Karpas-422 (cell line): ENCODE data around the gene NOS1. TPM values are rescaled to one million over a fixed set of nuclear protein-coding genes. Genes with fewer than 3 reads are reported as not detected.
A peak's percentile ranks its signal among the peaks of the same experiment; 100 is the strongest.
"Not testable (repeated sequence)": the region's sequence is repeated elsewhere in the genome, so short reads cannot be mapped to it uniquely, and the experiment has no call there.

Experiments
- DNase-seq: peaks from one replicate; pipeline ENCODE4 v3.0.0-alpha.2; 2015
- H2AFZ ChIP-seq: fragments of 200-600 bp; sonication (generic); 2 replicates; pipeline ENCODE4 v1.6.1; 2014; ENCODE audit warnings: antibody characterized with exemption, low read length, mixed read lengths
- H3K27ac ChIP-seq: fragments of 200-600 bp; sonication (generic); 2 replicates; pipeline ENCODE4 v1.5.1; 2014; ENCODE audit warnings: mild to moderate bottlenecking, low read length, moderate library complexity
- H3K27me3 ChIP-seq: fragments of 200-600 bp; sonication (generic); 2 replicates; pipeline ENCODE4 v1.6.1; 2014; ENCODE audit warnings: low read length, mixed read lengths
- H3K36me3 ChIP-seq: fragments of 200-600 bp; sonication (generic); 2 replicates; pipeline ENCODE4 v1.6.1; 2014; ENCODE audit warnings: low read length, mixed read lengths; ENCODE audit not compliant: insufficient read depth
- H3K4me1 ChIP-seq: fragments of 200-600 bp; sonication (generic); 2 replicates; pipeline ENCODE4 v1.6.1; 2014; ENCODE audit warnings: mild to moderate bottlenecking, low read length, mixed read lengths
- H3K4me2 ChIP-seq: fragments of 200-600 bp; sonication (generic); 2 replicates; pipeline ENCODE4 v1.6.1; 2014; ENCODE audit warnings: low read length, low read depth, mild to moderate bottlenecking; ENCODE audit not compliant: poor library complexity, severe bottlenecking
- H3K4me3 ChIP-seq: fragments of 200-600 bp; sonication (generic); 2 replicates; pipeline ENCODE4 v1.5.1; 2014; ENCODE audit warnings: mild to moderate bottlenecking, antibody characterized with exemption, low read length, mixed read lengths
- H3K79me2 ChIP-seq: fragments of 200-600 bp; sonication (generic); 2 replicates; pipeline ENCODE4 v1.6.1; 2014; ENCODE audit warnings: mild to moderate bottlenecking, low read length, mixed read lengths
- H3K9ac ChIP-seq: fragments of 200-600 bp; sonication (generic); 2 replicates; pipeline ENCODE4 v1.6.0; 2014; ENCODE audit warnings: low read length
- H3K9me2 ChIP-seq: fragments of 200-600 bp; sonication (generic), shearing (Covaris generic); replicated peaks from 2 replicates; pipeline ENCODE4 v1.6.0; 2014; ENCODE audit warnings: mild to moderate bottlenecking, low read length, moderate library complexity; ENCODE audit not compliant: insufficient read depth
- H3K9me3 ChIP-seq: fragments of 300-700, 200-600 bp; sonication (generic); 2 replicates; pipeline ENCODE4 v1.6.1; 2014; ENCODE audit warnings: low read length, mixed read lengths
- H4K20me1 ChIP-seq: fragments of 200-600 bp; sonication (generic); 2 replicates; pipeline ENCODE4 v1.6.1; 2014; ENCODE audit warnings: mild to moderate bottlenecking, antibody characterized with exemption, low read length, low read depth; ENCODE audit not compliant: insufficient read depth
- total RNA-seq: library from RNA; depleted of rRNA; stranded (reverse); fragments of >200 nt; shearing (Covaris generic); gene quantifications from 2 replicates; pipeline ENCODE4 v1.2.3, GENCODE V29; 2014; ENCODE audit warnings: low replicate concordance

The NOS1 gene
- total RNA-seq, 1 experiment from 2014 or later: not detected

- peaks cover 6% of the 10 kb centered on the region for H3K4me1 ChIP-seq
- DNase-seq: no peak
- H3K27ac ChIP-seq: no peak overlapping the region
Observed at GRCh38 chr12:117193903-117194302, 167.5 kb downstream of the NOS1 start.

DNA sequence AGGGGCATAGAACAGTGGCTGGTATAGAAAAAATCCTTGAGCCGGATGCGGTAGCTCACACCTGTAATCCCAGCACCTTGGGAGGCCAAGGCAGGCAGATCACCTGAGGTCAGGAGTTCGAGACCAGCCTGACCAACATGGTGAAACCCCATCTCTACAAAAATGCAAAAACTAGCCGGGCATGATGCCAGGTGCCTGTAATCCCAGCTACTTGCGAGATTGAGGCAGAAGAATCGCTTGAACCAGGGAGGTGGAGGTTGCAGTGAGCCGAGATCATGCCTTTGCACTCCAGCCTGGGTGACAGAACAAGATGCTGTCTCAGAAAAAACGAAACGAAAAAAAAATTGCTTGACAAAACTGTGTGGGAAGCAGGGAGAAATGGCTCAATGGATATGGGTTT lies 168.8 kb downstream of the NOS1 start:
- Histone ChIP-seq H3K79me2 (peaks cover 26% of the 10 kb centered on the region), H3K36me3 (peaks cover 12% of the 10 kb centered on the region), H3K4me1 (peaks cover 13% of the 10 kb centered on the region)
- not testable (repeated sequence) for H4K20me1 ChIP-seq, DNase-seq, H2AFZ ChIP-seq, H3K27me3 ChIP-seq, H3K9ac ChIP-seq, H3K27ac ChIP-seq, H3K4me2 ChIP-seq, H3K9me3 ChIP-seq, H3K9me2 ChIP-seq, H3K4me3 ChIP-seq

More at GRCh38 chr12:117193903-117194302, 167.5 kb downstream of the NOS1 start:
- Histone ChIP-seq H2AFZ (no peak overlapping the region), H3K27me3 (no peaks in the 10 kb centered on the region), H4K20me1 (peaks cover 5% of the 10 kb centered on the region; the same call in 1 of the 2 replicates), H3K9ac (no peak overlapping the region), H3K79me2 (peaks cover 12% of the 10 kb centered on the region), H3K9me2 (no peaks in the 10 kb centered on the region), H3K36me3 (no peaks in the 10 kb centered on the region), H3K4me2 (no peak overlapping the region), H3K4me3 (no peak overlapping the region), H3K9me3 (no peaks in the 10 kb centered on the region)

GRCh38 chr12:117192057-117192456 lies 169.4 kb downstream of the NOS1 start:
- peaks cover 15% of the 10 kb centered on the region for H3K36me3 ChIP-seq
- peaks cover 8% of the 10 kb centered on the region; the same call in 1 of the 2 replicates for H4K20me1 ChIP-seq
- no peak overlapping the region for H3K4me3 ChIP-seq
- H3K79me2 ChIP-seq: peaks cover 29% of the 10 kb centered on the region
- no peak overlapping the region for H2AFZ ChIP-seq
- H3K9me3 ChIP-seq: no peaks in the 10 kb centered on the region
- no peak overlapping the region for H3K27ac ChIP-seq
- H3K4me1 ChIP-seq: peaks cover 13% of the 10 kb centered on the region
- no peak overlapping the region for H3K4me2 ChIP-seq
- H3K27me3 ChIP-seq: no peaks in the 10 kb centered on the region
- H3K9ac ChIP-seq: no peak overlapping the region
- DNase-seq: no peak
- no peaks in the 10 kb centered on the region for H3K9me2 ChIP-seq

- Histone ChIP-seq H3K36me3 (peaks cover 28% of the 10 kb centered on the region), H3K4me2 (peak within 1 kb of the TSS; percentile 77), H3K9me3 (no peaks in the 10 kb centered on the region), H3K27ac (peak within 1 kb of the TSS; percentile 50; the same call in 1 of the 2 replicates), H3K79me2 (peaks cover 41% of the 10 kb centered on the region), H4K20me1 (peaks cover 8% of the 10 kb centered on the region; the same call in 1 of the 2 replicates), H2AFZ (no peak within 1 kb of the TSS), H3K9ac (peak within 1 kb of the TSS; percentile 88), H3K27me3 (no peaks in the 10 kb centered on the region), H3K4me3 (peak within 1 kb of the TSS; percentile 90), H3K4me1 (peaks cover 13% of the 10 kb centered on the region), H3K9me2 (no peaks in the 10 kb centered on the region)
- peak; percentile 96 for DNase-seq
Observed at GRCh38 chr12:117190210-117190781, 171.1 kb downstream of the NOS1 start, which contains the start of gene FBXO21. Gene FBXO21, minus strand, starts transcription at chr12:117190470. Its CDS starts 14 bp downstream, at chr12:117190456.

DNA sequence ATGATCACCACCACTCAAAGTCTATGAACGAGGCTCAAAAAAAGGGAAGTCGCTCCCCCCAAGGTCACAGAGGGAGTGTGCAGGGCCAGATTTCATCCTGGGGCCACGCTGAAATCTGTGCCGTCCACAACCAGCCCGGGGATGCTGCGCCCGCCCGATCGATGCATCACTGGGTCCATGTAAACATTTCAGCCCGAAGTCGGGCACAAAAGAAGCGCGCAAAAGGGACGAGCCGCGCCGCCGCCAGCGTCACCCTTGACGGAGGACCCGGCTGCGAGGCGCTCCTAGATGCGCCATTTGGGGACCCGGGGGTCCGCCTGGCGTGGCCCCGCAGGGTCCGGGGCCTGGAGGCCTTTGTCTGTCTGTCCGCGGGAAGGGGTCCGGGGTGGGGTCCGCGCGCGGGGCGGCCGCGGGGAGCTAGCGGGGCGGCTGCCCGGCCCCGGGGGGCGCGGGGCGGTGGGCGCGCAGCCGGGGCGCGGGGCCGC lies 171.7 kb downstream of the NOS1 start:
- Histone ChIP-seq H3K4me1 (peaks cover 13% of the 10 kb centered on the region), H3K9me2 (no peaks in the 10 kb centered on the region), H4K20me1 (peaks cover 8% of the 10 kb centered on the region; the same call in 1 of the 2 replicates), H3K79me2 (peaks cover 46% of the 10 kb centered on the region), H3K4me2 (peak overlapping the region; percentile 77), H3K9ac (peak overlapping the region; percentile 88), H2AFZ (no peak overlapping the region), H3K4me3 (peak overlapping the region; percentile 90), H3K36me3 (peaks cover 33% of the 10 kb centered on the region), H3K9me3 (no peaks in the 10 kb centered on the region), H3K27me3 (no peaks in the 10 kb centered on the region), H3K27ac (peak overlapping the region; percentile 50; the same call in 1 of the 2 replicates)
- peak; percentile 85 for DNase-seq

DNA sequence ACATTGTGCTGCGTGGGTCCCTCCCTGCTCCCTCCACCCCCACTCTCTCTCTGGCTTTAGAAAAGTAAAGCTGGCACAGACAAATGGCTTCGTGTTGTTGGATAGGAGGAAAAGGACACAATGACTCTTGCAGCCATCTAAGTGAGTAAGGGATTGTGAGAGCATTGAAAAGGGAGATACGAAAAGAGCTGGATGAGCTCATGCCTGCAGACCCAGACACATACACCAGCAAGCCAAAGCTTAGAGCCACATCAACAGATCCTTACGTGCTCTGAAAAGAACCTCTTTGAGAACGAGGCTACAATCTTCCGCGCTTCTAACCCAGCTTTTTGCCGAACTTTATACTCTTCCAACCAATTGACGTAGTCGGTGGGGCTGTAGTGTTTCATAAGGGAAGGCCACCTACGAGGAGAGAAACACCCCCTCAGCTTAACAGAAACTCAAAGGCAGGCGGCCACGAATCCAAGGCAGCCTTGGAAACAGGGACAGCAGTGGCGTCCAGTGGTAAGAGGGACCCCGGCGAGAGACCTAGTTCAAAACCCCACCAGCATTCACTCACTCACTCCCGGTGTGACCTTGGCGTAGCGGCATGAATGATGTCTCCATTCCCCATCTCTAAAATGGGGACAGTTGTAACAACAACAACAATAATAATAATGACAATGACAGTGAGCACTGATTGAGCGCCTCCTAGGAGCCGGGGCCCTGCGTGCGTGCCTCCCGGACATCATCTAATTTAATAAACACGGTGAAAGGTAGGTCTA lies 172.3 kb downstream of the NOS1 start:
- Histone ChIP-seq H3K27me3 (no peaks in the 10 kb centered on the region), H3K27ac (no peak overlapping the region), H4K20me1 (peaks cover 8% of the 10 kb centered on the region; the same call in 1 of the 2 replicates), H3K4me1 (peaks cover 13% of the 10 kb centered on the region), H3K9me3 (no peaks in the 10 kb centered on the region), H3K9ac (peak overlapping the region; percentile 88), H3K36me3 (peaks cover 39% of the 10 kb centered on the region), H3K4me3 (peak overlapping the region; percentile 90), H3K79me2 (peaks cover 50% of the 10 kb centered on the region), H3K9me2 (no peaks in the 10 kb centered on the region), H2AFZ (no peak overlapping the region), H3K4me2 (peak overlapping the region; percentile 77)
- no peak for DNase-seq

DNA sequence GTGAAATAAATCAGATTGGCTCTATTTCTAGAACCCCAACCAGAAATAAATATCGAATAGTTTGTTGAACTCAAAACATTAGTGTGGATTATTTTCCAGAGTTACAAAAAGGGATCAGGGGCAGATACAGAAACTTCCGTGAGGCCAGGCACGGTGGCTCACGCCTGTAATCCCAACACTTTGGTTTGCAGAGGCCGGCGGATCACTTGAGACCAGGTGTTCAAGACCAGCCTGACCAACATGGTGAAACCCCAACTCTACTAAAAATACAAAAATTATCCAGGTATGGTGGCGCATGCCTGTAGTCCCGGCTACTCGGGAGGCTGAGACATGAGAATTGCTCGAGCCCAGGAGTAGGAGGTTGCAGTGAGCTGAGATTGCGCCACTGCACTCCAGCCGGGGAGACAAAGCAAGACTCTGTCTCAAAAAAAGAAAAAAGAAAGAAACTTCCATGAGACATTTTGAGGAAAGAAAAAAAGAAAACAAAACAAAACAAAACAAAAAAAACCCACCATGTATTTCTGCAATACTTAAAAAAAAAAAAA lies 173.2 kb downstream of the NOS1 start:
- Histone ChIP-seq H3K27me3 (no peaks in the 10 kb centered on the region), H3K36me3 (peaks cover 49% of the 10 kb centered on the region), H3K27ac (no peak overlapping the region), H3K4me2 (peak overlapping the region; percentile 77), H3K9me2 (no peaks in the 10 kb centered on the region), H3K4me1 (peaks cover 13% of the 10 kb centered on the region), H4K20me1 (peaks cover 8% of the 10 kb centered on the region; the same call in 1 of the 2 replicates), H3K9me3 (no peaks in the 10 kb centered on the region), H3K79me2 (peaks cover 53% of the 10 kb centered on the region), H3K4me3 (no peak overlapping the region), H3K9ac (no peak overlapping the region), H2AFZ (no peak overlapping the region)
- no peak for DNase-seq

DNA sequence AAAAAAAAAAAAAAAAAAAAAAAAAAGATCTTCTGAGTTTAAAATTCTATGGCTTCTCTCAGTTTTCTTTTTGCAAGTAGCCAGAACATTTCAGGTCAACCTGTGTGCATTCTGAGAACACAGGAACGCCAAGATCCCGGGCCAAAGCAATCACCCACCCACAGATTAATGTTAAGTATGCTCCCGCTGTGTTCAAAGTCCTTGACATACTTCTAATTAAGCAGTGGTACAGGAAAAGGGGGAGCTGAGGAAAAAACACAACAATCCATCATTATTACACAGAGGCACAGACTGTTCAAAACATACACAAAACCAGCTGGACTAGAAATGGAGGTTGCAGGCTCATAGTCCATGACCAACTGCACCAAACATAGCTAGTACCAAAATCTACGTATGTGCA lies 174.0 kb downstream of the NOS1 start:
- Histone ChIP-seq H3K27ac (no peak overlapping the region), H3K36me3 (peaks cover 55% of the 10 kb centered on the region), H3K4me1 (peaks cover 13% of the 10 kb centered on the region), H3K9me3 (no peaks in the 10 kb centered on the region), H3K9me2 (no peaks in the 10 kb centered on the region), H2AFZ (no peak overlapping the region), H3K9ac (no peak overlapping the region), H3K4me3 (no peak overlapping the region), H4K20me1 (peaks cover 8% of the 10 kb centered on the region; the same call in 1 of the 2 replicates), H3K79me2 (peaks cover 53% of the 10 kb centered on the region), H3K27me3 (no peaks in the 10 kb centered on the region), H3K4me2 (no peak overlapping the region)
- no peak for DNase-seq
